Mesenchymal stem cell (in vitro differentiated cells and primary cell): ENCODE results near the gene PLK3.
A peak's percentile ranks its signal among the peaks of the same experiment; 100 is the strongest.
"Not testable (repeated sequence)": the region's sequence is repeated elsewhere in the genome, so short reads cannot be mapped to it uniquely, and the experiment has no call there.

Experiments
- DNase-seq: peaks from one replicate; pipeline ENCODE4 v3.0.0-alpha.2; 2013
- H2AFZ ChIP-seq: one replicate; pipeline ENCODE4 v1.6.1; 2013; ENCODE audit warnings: low read depth, mild to moderate bottlenecking, control low read depth, inconsistent platforms, low read length, moderate library complexity
- H2AK5ac ChIP-seq: 2 replicates; pipeline ENCODE4 v1.6.1; 2013; ENCODE audit warnings: low read length, moderate library complexity, mild to moderate bottlenecking, inconsistent platforms; ENCODE audit not compliant: severe bottlenecking
- H2BK120ac ChIP-seq: one replicate; pipeline ENCODE4 v1.6.1; 2013; ENCODE audit warnings: low read depth, mild to moderate bottlenecking, inconsistent platforms, low read length, moderate library complexity
- H2BK12ac ChIP-seq, 2 experiments: one replicate each; pipeline ENCODE4 v1.6.1; 2013; ENCODE audit warnings: inconsistent platforms in 2 of 2, low read length in 2 of 2, mild to moderate bottlenecking in 2 of 2, moderate library complexity in 2 of 2, control low read depth in 1 of 2
- H2BK15ac ChIP-seq: one replicate; pipeline ENCODE4 v1.6.1; 2013; ENCODE audit warnings: mild to moderate bottlenecking, low read depth, inconsistent platforms; ENCODE audit not compliant: poor library complexity, severe bottlenecking
- H2BK5ac ChIP-seq: 2 replicates; pipeline ENCODE4 v1.6.1; 2013; ENCODE audit warnings: low read depth, mild to moderate bottlenecking, low read length, control low read depth, inconsistent platforms; ENCODE audit not compliant: poor library complexity, severe bottlenecking
- H3K14ac ChIP-seq, 2 experiments: one replicate each; pipeline ENCODE4 v1.6.1; 2013; ENCODE audit warnings: inconsistent platforms in 2 of 2, low read length in 2 of 2, control low read depth in 1 of 2, mild to moderate bottlenecking in 1 of 2, moderate library complexity in 1 of 2
- H3K18ac ChIP-seq, 2 experiments: one replicate each; pipeline ENCODE4 v1.6.1; 2013; ENCODE audit warnings: inconsistent platforms in 2 of 2, low read length in 2 of 2, control low read depth in 1 of 2, low read depth in 1 of 2, mild to moderate bottlenecking in 1 of 2
- H3K23ac ChIP-seq, 2 experiments: one replicate each; pipeline ENCODE4 v1.6.1; 2013; ENCODE audit warnings: inconsistent platforms in 2 of 2, low read length in 2 of 2, mild to moderate bottlenecking in 2 of 2, moderate library complexity in 2 of 2, control low read depth in 1 of 2
- H3K27ac ChIP-seq: 2 replicates; pipeline ENCODE4 v1.5.1; 2013; ENCODE audit warnings: mild to moderate bottlenecking, moderate library complexity, low read length, control low read depth, inconsistent platforms; ENCODE audit not compliant: poor library complexity, severe bottlenecking
- H3K27me3 ChIP-seq, 2 experiments: 2 replicates each; pipeline versions ENCODE4 v1.6.1 to v1.7.0; 2013; ENCODE audit warnings: low read length in 2 of 2, mild to moderate bottlenecking in 2 of 2, moderate library complexity in 2 of 2, control low read depth in 1 of 2, inconsistent platforms in 1 of 2; ENCODE audit not compliant: control insufficient read depth in 1 of 2, insufficient read depth in 1 of 2
- H3K36me3 ChIP-seq, 2 experiments: 2 replicates each; pipeline versions ENCODE4 v1.6.1 to v1.7.0; 2013; ENCODE audit warnings: low read length in 2 of 2, control low read depth in 1 of 2, inconsistent platforms in 1 of 2, low read depth in 1 of 2, mild to moderate bottlenecking in 1 of 2; ENCODE audit not compliant: insufficient read depth in 2 of 2, control insufficient read depth in 1 of 2
- H3K4ac ChIP-seq, 2 experiments: one replicate each; pipeline ENCODE4 v1.6.1; 2013; ENCODE audit warnings: inconsistent platforms in 2 of 2, low read length in 2 of 2, mild to moderate bottlenecking in 2 of 2, moderate library complexity in 2 of 2, control low read depth in 1 of 2, low read depth in 1 of 2
- H3K4me1 ChIP-seq: 2 replicates; pipeline ENCODE4 v1.6.1; 2013; ENCODE audit warnings: low read depth, low read length, control low read depth; ENCODE audit not compliant: control insufficient read depth, insufficient read depth
- H3K4me2 ChIP-seq: 2 replicates; pipeline ENCODE4 v1.6.1; 2013; ENCODE audit warnings: low read length, mild to moderate bottlenecking, inconsistent platforms; ENCODE audit not compliant: poor library complexity, severe bottlenecking
- H3K4me3 ChIP-seq, 2 experiments: 2 replicates each; pipeline versions ENCODE4 v1.5.1 to v1.7.0; 2013; ENCODE audit warnings: low read length in 2 of 2, mild to moderate bottlenecking in 2 of 2, control low read depth in 1 of 2, low read depth in 1 of 2; ENCODE audit not compliant: insufficient read depth in 1 of 2
- H3K79me1 ChIP-seq: replicated peaks from 2 replicates; pipeline ENCODE4 v1.6.1; 2013; ENCODE audit warnings: mild to moderate bottlenecking, control low read depth, low read length, inconsistent platforms; ENCODE audit not compliant: poor library complexity, severe bottlenecking
- H3K9ac ChIP-seq: 2 replicates; pipeline ENCODE4 v1.7.0; 2013; ENCODE audit warnings: mild to moderate bottlenecking, low read length, moderate library complexity
- H3K9me3 ChIP-seq: 2 replicates; pipeline ENCODE4 v1.7.0; 2013; ENCODE audit warnings: mild to moderate bottlenecking, low read length; ENCODE audit not compliant: control insufficient read depth
- H4K8ac ChIP-seq: one replicate; pipeline ENCODE4 v1.6.1; 2013; ENCODE audit warnings: inconsistent platforms, mild to moderate bottlenecking, low read length, moderate library complexity
- H4K91ac ChIP-seq: one replicate; pipeline ENCODE4 v1.6.1; 2013; ENCODE audit warnings: mild to moderate bottlenecking, low read length, inconsistent platforms
- WGBS: methylation state at CpG from one replicate; pipeline ENCODE4 v1.1.7; 2013; ENCODE audit warnings: mixed read lengths; 5-methylcytosine and 5-hydroxymethylcytosine counted together

Gene PLK3

GRCh38 chr1:44815926-44816325, 15.7 kb downstream of the PLK3 start:
- Histone ChIP-seq H3K36me3 (peaks cover 27 to 32% of the 10 kb centered on the region in 2 experiments), H3K9ac (peak overlapping the region; percentile 66), H3K4me1 (peaks cover 28% of the 10 kb centered on the region)
- not testable (repeated sequence) for H3K14ac ChIP-seq, H2BK120ac ChIP-seq, H2BK5ac ChIP-seq, DNase-seq, H4K91ac ChIP-seq, H3K9me3 ChIP-seq, H2BK12ac ChIP-seq, H3K4me3 ChIP-seq, H2BK15ac ChIP-seq, H3K4me2 ChIP-seq, H3K27me3 ChIP-seq, H3K79me1 ChIP-seq, H3K23ac ChIP-seq, H3K4ac ChIP-seq, H4K8ac ChIP-seq, H3K27ac ChIP-seq, H3K18ac ChIP-seq, H2AK5ac ChIP-seq, H2AFZ ChIP-seq
- WGBS = 100% methylated on average over 8 of the region's 9 CpGs

GRCh38 chr1:44817307-44817706, 17.1 kb downstream of the PLK3 start:
- H2AFZ ChIP-seq = no peak overlapping the region
- peaks cover 4% of the 10 kb centered on the region for H3K79me1 ChIP-seq
- H3K18ac ChIP-seq = peak overlapping the region in 1 of 2 experiments; percentile 14
- no peak overlapping the region for H3K4me2 ChIP-seq
- H2BK120ac ChIP-seq = no peak overlapping the region
- no peak overlapping the region for H3K4ac ChIP-seq
- H3K23ac ChIP-seq = no peak overlapping the region
- 97% methylated on average over 2 of the region's 2 CpGs for WGBS
- peaks cover 21% of the 10 kb centered on the region for H3K4me1 ChIP-seq
- peaks cover 23 to 32% of the 10 kb centered on the region in 2 experiments for H3K36me3 ChIP-seq
- no peak overlapping the region for H3K4me3 ChIP-seq
- H3K27me3 ChIP-seq = no peaks in the 10 kb centered on the region
- H3K9me3 ChIP-seq = no peaks in the 10 kb centered on the region
- no peak overlapping the region for H2BK5ac ChIP-seq
- no peak overlapping the region for H3K27ac ChIP-seq
- H4K91ac ChIP-seq = no peak overlapping the region
- H2AK5ac ChIP-seq = no peak overlapping the region
- no peak overlapping the region for H3K14ac ChIP-seq
- H2BK15ac ChIP-seq = no peak overlapping the region
- H2BK12ac ChIP-seq = no peak overlapping the region
- H4K8ac ChIP-seq = no peak overlapping the region
- peak; percentile 38 for DNase-seq
- no peak overlapping the region for H3K9ac ChIP-seq

- Histone ChIP-seq H3K4me2 (no peak overlapping the region), H3K79me1 (peaks cover 4% of the 10 kb centered on the region), H2AK5ac (no peak overlapping the region), H2BK15ac (no peak overlapping the region), H2BK12ac (peak overlapping the region; percentile 11 to 29), H3K14ac (peak overlapping the region in 1 of 2 experiments; percentile 37), H3K18ac (peak overlapping the region; percentile 14 to 77), H4K91ac (no peak overlapping the region), H3K36me3 (peaks cover 17 to 29% of the 10 kb centered on the region in 2 experiments), H3K27me3 (no peaks in the 10 kb centered on the region), H2BK120ac (no peak overlapping the region), H4K8ac (peak overlapping the region; percentile 36), H3K4ac (no peak overlapping the region), H3K9me3 (no peaks in the 10 kb centered on the region), H3K4me3 (no peak overlapping the region), H3K27ac (no peak overlapping the region), H2BK5ac (no peak overlapping the region), H3K4me1 (peaks cover 20% of the 10 kb centered on the region), H3K23ac (no peak overlapping the region), H3K9ac (peak overlapping the region; percentile 9), H2AFZ (no peak overlapping the region)
- no peak for DNase-seq
- 99% methylated on average over 10 of the region's 11 CpGs for WGBS
Measured at GRCh38 chr1:44817771-44818495, 17.8 kb downstream of the PLK3 start.

- WGBS = 5% methylated on average over 13 of the region's 13 CpGs
- Histone ChIP-seq H4K8ac (no peak overlapping the region), H2AK5ac (no peak overlapping the region), H2BK120ac (no peak overlapping the region), H2AFZ (no peak overlapping the region), H3K27me3 (no peaks in the 10 kb centered on the region), H2BK15ac (no peak overlapping the region), H3K23ac (no peak overlapping the region), H3K9me3 (no peaks in the 10 kb centered on the region), H3K79me1 (no peaks in the 10 kb centered on the region), H3K4me2 (peak overlapping the region; percentile 30), H3K18ac (no peak overlapping the region), H3K14ac (no peak overlapping the region), H2BK5ac (no peak overlapping the region), H2BK12ac (no peak overlapping the region), H3K4ac (no peak overlapping the region), H4K91ac (no peak overlapping the region), H3K9ac (peak overlapping the region; percentile 90), H3K27ac (peak overlapping the region; percentile 72), H3K4me3 (peak overlapping the region in 1 of 2 experiments; percentile 59), H3K4me1 (peaks cover 14% of the 10 kb centered on the region), H3K36me3 (peaks cover 10 to 23% of the 10 kb centered on the region in 2 experiments)
- DNase-seq = peak; percentile 98
Measured at GRCh38 chr1:44819196-44819607, 19.0 kb downstream of the PLK3 start.
